HG02840 (cell line): ENCODE measurements around the gene ZNF311.
"Not testable (repeated sequence)": the region's sequence is repeated elsewhere in the genome, so short reads cannot be mapped to it uniquely, and the experiment has no call there.

Experiments
- ATAC-seq: cut with Tn5 transposase; IDR thresholded peaks from one replicate; pipeline ENCODE4 v1.9.1; 2021; ENCODE audit warnings: mild to moderate bottlenecking, moderate library complexity, moderate number of reproducible peaks; ENCODE audit not compliant: unreplicated experiment, low FRiP score

ZNF311 gene

DNA sequence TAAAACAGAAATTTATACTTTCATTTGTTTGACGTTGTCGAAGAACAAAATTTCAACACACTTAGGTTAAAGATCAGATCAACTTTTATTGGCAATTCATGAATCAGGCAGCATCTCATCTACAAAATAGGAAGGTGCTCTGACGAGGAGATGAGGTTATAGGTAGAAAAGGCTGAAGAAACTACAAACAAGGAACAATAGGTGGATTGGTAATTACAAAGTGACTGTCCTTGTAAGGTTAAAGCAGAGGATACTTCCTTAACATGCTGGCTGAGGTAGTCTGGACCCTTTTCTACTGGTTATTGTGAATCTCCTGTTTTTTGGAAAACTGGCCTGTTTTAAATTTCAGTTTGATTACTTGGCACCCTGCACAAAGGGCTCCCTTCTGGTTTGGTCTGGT is 48.8 kb downstream of the ZNF311 start:
- no peak for ATAC-seq

DNA sequence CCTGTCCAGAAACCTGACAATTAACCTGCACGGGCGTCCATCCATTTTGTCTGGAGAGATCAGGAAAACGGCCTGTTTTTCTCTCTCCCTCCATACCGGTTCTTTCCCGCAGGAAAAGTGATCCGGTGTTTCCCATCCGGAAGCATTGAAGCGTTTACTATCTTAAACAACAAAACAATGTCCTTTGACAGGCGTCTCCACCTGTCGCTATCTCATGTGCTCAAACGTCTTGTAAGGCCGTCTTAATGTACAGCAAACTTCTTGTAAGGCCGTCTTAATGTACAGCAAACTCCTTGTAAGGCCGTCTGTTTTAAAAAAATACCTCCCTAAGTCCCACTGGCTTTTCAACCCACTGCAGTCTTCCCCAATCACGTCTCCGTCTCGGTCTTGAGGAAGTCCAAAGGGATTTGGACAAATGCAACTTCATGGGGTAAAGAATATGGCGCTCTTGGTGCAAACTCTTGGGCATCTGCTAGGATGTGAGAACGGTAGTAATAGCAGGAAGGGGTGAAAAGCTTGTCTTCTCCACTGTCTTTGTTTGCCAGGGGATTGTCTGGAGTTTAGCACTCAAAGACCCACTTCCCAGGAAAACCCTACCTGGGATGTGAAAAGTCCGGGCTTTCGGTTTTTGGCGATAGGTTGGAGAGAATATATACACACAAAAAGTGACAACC is 51.4 kb downstream of the ZNF311 start:
- ATAC-seq, result no peak

DNA sequence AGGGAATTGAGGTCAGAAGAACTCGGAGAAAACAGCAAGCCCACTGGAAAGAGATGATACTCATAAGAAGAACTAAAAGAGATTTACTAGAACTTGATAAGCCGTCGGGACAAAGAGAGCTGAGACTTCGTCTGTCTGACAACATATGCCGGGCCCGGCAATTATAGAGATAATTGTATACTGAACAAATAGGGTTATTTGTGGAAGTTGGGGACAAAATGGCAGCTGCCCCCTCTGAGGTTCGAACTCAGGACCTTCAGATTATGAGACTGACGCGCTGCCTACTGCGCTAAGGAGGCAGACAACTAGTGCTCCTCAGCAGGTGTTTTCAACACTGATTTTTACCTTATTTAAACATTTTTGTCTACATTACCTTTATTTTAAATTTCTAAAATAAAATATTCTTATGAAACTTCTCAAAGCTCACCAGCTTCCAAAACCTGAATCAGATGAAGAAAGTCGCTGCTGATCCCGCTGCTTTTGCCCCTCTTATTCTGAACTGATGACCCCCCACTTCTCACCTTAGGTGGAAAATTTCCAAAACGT is 52.0 kb downstream of the ZNF311 start:
- no peak for ATAC-seq

DNA sequence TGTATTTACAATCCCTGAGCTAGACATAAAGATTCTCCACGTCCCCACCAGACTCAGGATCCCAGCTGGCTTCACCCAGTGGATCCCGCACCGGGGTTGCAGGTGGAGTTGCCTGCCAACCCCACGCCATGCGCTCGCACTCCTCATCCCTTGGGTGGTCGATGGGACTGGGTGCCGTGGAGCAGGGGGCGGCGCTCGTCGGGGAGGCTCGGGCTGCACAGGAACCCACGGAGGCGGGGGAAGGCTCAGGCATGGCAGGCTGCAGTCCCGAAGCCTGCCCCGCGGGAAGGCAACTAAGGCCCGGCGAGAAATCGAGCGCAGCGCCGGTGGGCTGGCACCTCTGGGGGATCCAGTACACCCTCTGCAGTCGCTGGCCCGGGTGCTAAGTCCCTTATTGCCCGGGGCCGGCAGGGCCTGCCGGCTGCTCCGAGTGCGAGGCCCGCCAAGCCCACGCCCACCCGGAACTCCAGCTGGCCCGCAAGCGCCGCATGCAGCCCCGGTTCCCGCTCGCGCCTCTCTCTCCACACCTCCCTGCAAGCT is 55.4 kb downstream of the ZNF311 start:
- not testable (repeated sequence) for ATAC-seq

DNA sequence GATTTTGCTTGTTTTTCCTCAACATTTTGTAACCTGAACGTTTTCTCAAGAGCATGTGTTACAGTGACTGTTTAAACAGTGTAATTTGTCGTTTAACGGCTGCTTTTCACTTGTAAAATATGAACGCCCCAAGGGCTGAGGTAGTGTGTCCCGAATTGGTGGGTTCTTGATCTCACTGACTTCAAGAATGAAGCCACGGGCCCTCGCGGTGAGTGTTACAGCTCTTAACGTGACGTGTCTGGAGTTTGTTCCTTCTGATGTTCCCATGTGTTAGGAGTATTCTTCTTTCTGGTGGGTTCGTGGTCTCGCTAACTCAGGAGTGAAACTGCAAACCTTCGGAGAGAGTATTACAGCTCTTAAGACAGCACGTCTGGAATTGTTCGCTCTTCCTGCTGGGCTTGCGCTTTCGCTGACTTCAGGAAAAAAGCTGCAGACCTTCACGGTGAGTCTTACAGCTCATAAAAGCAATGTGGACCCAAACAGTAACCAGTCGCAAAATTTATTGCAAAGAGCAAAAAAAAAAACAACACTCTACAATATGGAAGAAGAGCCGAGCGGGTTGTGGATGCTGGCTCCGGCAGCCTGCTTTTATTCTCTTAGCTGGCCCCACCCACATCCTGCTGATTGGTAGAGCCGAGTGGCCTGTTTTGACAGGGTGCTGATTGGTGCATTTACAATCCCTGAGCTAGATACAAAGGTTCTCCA is 56.2 kb downstream of the ZNF311 start:
- ATAC-seq, result no peak

DNA sequence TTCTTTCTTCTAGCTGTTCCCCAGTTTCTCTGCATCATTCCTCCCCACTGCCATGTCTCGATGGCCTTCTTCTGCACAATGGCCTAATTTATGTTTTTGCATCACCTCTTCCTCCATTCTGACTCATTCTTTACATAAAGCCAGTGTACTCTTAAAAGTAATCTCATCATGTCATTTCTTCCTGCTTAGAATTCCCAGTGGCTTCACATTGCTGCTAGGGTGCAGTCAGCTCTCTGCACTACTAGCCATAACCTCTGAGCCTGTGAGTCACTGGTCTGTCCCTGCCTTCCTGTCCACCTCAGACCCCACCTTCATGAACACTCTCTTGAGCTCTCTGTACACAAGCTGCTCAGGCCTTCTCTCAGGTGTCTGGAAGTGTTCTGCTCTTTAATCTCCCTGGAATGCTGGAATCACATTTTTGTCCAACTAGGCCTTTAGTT is 57.3 kb downstream of the ZNF311 start:
- no peak for ATAC-seq

DNA sequence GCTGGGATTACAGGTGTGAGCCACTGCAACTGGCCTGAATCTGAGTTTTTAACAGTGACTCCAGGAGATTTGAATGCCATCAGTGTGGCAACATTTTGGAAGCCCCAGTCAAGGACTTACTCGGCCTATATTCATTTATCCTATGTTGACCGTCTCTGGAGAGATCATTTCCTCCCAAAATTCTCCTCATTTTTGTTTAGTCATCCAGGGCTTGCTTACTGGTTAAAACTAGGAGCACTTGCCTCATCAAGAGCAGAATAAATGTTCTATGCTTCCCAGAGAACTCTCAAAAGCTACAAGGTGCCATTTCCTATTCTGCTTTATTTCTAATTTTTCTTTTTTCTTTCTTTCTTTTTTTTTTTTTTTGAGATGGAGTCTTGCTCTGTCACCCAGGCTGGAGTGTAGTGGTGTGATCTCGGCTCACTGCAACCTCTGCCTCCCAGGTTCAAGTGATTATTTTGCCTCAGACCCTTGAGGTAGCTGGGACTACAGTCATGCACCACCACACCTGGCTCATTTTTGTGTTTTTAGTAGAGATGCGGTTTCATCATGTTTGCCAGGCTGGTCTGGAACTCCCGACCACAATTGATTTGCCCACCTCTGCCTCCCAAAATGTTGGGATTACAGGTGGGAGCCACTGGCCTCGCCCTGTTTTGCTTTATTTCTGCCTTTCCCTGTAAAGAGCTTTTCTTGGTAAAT is 57.9 kb downstream of the ZNF311 start:
- no peak for ATAC-seq

DNA sequence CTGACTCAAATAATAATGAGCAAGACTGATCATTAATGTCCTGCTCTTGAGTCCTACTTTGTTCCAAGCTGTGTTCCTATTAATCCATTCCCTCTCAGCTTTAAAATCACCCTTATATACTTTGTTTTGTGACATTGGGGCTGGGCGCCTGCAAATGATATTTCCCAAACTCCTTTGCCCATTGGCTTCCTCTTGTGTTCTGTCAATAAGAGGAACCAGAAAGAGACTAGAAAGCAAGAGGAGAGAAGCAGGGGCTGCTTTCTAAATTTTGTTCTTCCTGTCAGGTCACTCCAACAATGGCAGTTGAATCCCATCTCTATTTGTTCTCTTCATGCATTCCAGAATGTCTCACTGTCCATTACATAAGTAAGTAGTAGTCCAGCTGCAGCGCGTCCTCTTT is 59.8 kb downstream of the ZNF311 start:
- ATAC-seq, result no peak
